H9 (cell line): ENCODE results near the gene UGT2B17. TPM values are rescaled to one million over a fixed set of nuclear protein-coding genes. Genes with fewer than 3 reads are reported as not detected.

Source experiments
- DNase-seq: peaks from one replicate; pipeline ENCODE4 v3.0.0-alpha.2; 2017
- H2AFZ ChIP-seq: one replicate; pipeline ENCODE4 v1.6.1; 2013; ENCODE audit warnings: mild to moderate bottlenecking, low read length, control low read depth, moderate library complexity
- H2AK5ac ChIP-seq: 2 replicates; pipeline ENCODE4 v1.6.1; 2013; ENCODE audit warnings: low read length, control low read depth, mixed read lengths; ENCODE audit not compliant: insufficient read length
- H2BK120ac ChIP-seq: one replicate; pipeline ENCODE4 v1.6.1; 2013; ENCODE audit warnings: low read depth, mild to moderate bottlenecking, low read length, control low read depth, inconsistent platforms; ENCODE audit not compliant: poor library complexity, severe bottlenecking
- H2BK12ac ChIP-seq: 2 replicates; pipeline ENCODE4 v1.6.1; 2013; ENCODE audit warnings: low read length, control low read depth, mixed read lengths, low read depth; ENCODE audit not compliant: insufficient read length
- H2BK15ac ChIP-seq: 2 replicates; pipeline ENCODE4 v1.6.1; 2013; ENCODE audit warnings: low read depth, low read length, control low read depth
- H2BK20ac ChIP-seq: one replicate; pipeline ENCODE4 v1.6.1; 2013; ENCODE audit warnings: low read depth, mild to moderate bottlenecking, low read length, control low read depth, inconsistent platforms; ENCODE audit not compliant: poor library complexity, severe bottlenecking
- H2BK5ac ChIP-seq: 2 replicates; pipeline ENCODE4 v1.6.1; 2013; ENCODE audit warnings: low read length, control low read depth, mixed read lengths; ENCODE audit not compliant: insufficient read length
- H3K14ac ChIP-seq: 2 replicates; pipeline ENCODE4 v1.6.1; 2013; ENCODE audit warnings: low read length, control low read depth; ENCODE audit not compliant: insufficient read depth
- H3K18ac ChIP-seq: 2 replicates; pipeline ENCODE4 v1.6.1; 2013; ENCODE audit warnings: low read depth, mild to moderate bottlenecking, mixed read lengths, low read length, control low read depth; ENCODE audit not compliant: insufficient read length
- H3K23ac ChIP-seq: 2 replicates; pipeline ENCODE4 v1.6.1; 2013; ENCODE audit warnings: low read length, control low read depth, mixed read lengths, low read depth; ENCODE audit not compliant: insufficient read length
- H3K23me2 ChIP-seq: 2 replicates; pipeline ENCODE4 v1.6.1; 2013; ENCODE audit warnings: low read depth, mild to moderate bottlenecking, mixed read lengths, low read length, control low read depth; ENCODE audit not compliant: insufficient read length, poor library complexity, severe bottlenecking
- H3K27ac ChIP-seq: 2 replicates; pipeline ENCODE4 v1.5.1; 2013; ENCODE audit warnings: low read length, control low read depth, mixed read lengths, low read depth; ENCODE audit not compliant: insufficient read length
- H3K27me3 ChIP-seq: 2 replicates; pipeline ENCODE4 v1.6.1; 2013; ENCODE audit warnings: low read length, control low read depth, inconsistent platforms; ENCODE audit not compliant: insufficient read depth
- H3K4ac ChIP-seq: 2 replicates; pipeline ENCODE4 v1.6.1; 2013; ENCODE audit warnings: low read depth, mild to moderate bottlenecking, control low read depth, inconsistent platforms, low read length, moderate library complexity
- H3K4me1 ChIP-seq: 2 replicates; pipeline ENCODE4 v1.6.1; 2013; ENCODE audit warnings: low read length, control low read depth, inconsistent platforms; ENCODE audit not compliant: insufficient read depth
- H3K4me2 ChIP-seq: 2 replicates; pipeline ENCODE4 v1.6.1; 2013; ENCODE audit warnings: low read length, control low read depth, mixed read lengths; ENCODE audit not compliant: insufficient read length, insufficient read depth
- H3K56ac ChIP-seq: 2 replicates; pipeline ENCODE4 v1.6.1; 2013; ENCODE audit warnings: low read depth, mild to moderate bottlenecking, mixed read lengths, low read length, control low read depth; ENCODE audit not compliant: insufficient read length
- H3K79me1 ChIP-seq: 2 replicates; pipeline ENCODE4 v1.6.1; 2013; ENCODE audit warnings: low read depth, mild to moderate bottlenecking, moderate library complexity, low read length, control low read depth, inconsistent platforms; ENCODE audit not compliant: insufficient read depth, poor library complexity, severe bottlenecking
- H3K79me2 ChIP-seq: 2 replicates; pipeline ENCODE4 v1.6.1; 2013; ENCODE audit warnings: low read length, control low read depth, inconsistent platforms; ENCODE audit not compliant: insufficient read depth
- H3K9ac ChIP-seq: 2 replicates; pipeline ENCODE4 v1.6.1; 2013; ENCODE audit warnings: low read length, control low read depth, mixed read lengths; ENCODE audit not compliant: insufficient read length; ENCODE audit errors: extremely low read depth
- H3K9me3 ChIP-seq: one replicate; pipeline ENCODE4 v1.6.1; 2013; ENCODE audit warnings: low read depth, low read length, inconsistent platforms; ENCODE audit not compliant: control insufficient read depth
- H3T11ph ChIP-seq: one replicate; pipeline ENCODE4 v1.6.1; 2013; ENCODE audit warnings: mild to moderate bottlenecking, low read length, control low read depth, inconsistent platforms
- H4K20me1 ChIP-seq: one replicate; pipeline ENCODE4 v1.6.1; 2013; ENCODE audit not compliant: control insufficient read depth, insufficient read length, insufficient read depth
- H4K5ac ChIP-seq: 2 replicates; pipeline ENCODE4 v1.6.1; 2013; ENCODE audit warnings: low read depth, mild to moderate bottlenecking, mixed read lengths, low read length, control low read depth; ENCODE audit not compliant: insufficient read length
- H4K8ac ChIP-seq: replicated peaks from 2 replicates; pipeline ENCODE4 v1.6.1; 2013; ENCODE audit warnings: low read length, control low read depth, mixed read lengths, low read depth; ENCODE audit not compliant: insufficient read length
- H4K91ac ChIP-seq: 2 replicates; pipeline ENCODE4 v1.6.1; 2013; ENCODE audit warnings: low read depth, mild to moderate bottlenecking, moderate library complexity, mixed read lengths, low read length, control low read depth; ENCODE audit not compliant: insufficient read length
- H3K27ac Mint-ChIP-seq, 3 experiments: 2 replicates in 2 of 3; 3 replicates in 1 of 3; pipeline ENCODE4 v1.8.0; 2020 to 2021; ENCODE audit warnings: mixed read lengths in 3 of 3, mild to moderate bottlenecking in 1 of 3, moderate library complexity in 1 of 3
- H3K27me3 Mint-ChIP-seq: 2 replicates; pipeline ENCODE4 v1.8.0; 2021; ENCODE audit warnings: low read depth, mild to moderate bottlenecking, moderate library complexity, mixed read lengths
- H3K36me3 Mint-ChIP-seq, 3 experiments: 2 replicates in 2 of 3; 3 replicates in 1 of 3; pipeline ENCODE4 v1.8.0; 2020 to 2021; ENCODE audit warnings: low read depth in 3 of 3, mixed read lengths in 3 of 3; ENCODE audit not compliant: insufficient read depth in 1 of 3
- H3K4me1 Mint-ChIP-seq, 2 experiments: 2 replicates each; pipeline ENCODE4 v1.8.0; 2020; ENCODE audit warnings: mixed read lengths in 2 of 2
- H3K4me3 Mint-ChIP-seq, 2 experiments: 2 replicates in 1 of 2; 3 replicates in 1 of 2; pipeline ENCODE4 v1.8.0; 2020 to 2021; ENCODE audit warnings: mild to moderate bottlenecking in 2 of 2, mixed read lengths in 2 of 2, moderate library complexity in 1 of 2
- H3K9me3 Mint-ChIP-seq, 2 experiments: 2 replicates in 1 of 2; 3 replicates in 1 of 2; pipeline ENCODE4 v1.8.0; 2020; ENCODE audit warnings: mild to moderate bottlenecking in 2 of 2, mixed read lengths in 2 of 2, moderate library complexity in 1 of 2
- CTCF ChIP-seq: fragments of 200-600 bp; sonication (generic); conservative IDR thresholded peaks from 3 replicates; pipeline ENCODE4 v1.8.0; 2021; ENCODE audit warnings: antibody characterized with exemption, mild to moderate bottlenecking
- WGBS: extraction: QIAGEN DNeasy Blood & Tissue Kit; methylation state at CpG from one replicate; pipeline ENCODE4 v1.1.7; 2013; ENCODE audit warnings: missing lambda C conversion rate, low lambda C conversion rate, mixed read lengths; ENCODE audit not compliant: insufficient read length; ENCODE audit errors: extremely low coverage; 5-methylcytosine and 5-hydroxymethylcytosine counted together
- total RNA-seq: library from RNA; stranded (reverse); gene quantifications from 2 replicates; pipeline ENCODE4 v1.2.1, GENCODE V29; 2021

UGT2B17 gene
- total RNA-seq, 1 experiment from 2014 or later, result not detected

DNA sequence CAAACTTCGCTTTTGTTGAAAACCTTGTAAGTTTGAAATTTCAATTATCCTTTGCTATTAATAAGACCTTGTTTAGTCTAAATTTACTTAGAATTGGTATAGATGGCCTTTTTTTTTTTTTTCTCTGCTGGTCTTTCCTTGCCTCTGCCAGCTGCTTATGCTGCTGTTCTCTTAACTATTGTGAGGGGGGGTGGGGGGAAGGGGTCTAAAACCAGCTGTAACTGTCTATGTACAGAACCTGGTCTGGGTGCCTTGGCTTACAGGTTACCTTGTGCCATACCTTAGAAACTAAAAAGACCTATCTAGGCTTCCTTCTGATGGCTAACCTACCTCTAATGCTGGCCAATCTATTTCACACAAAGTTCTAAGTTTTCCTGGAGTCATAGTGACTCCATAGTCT, 1.0 kb downstream of the UGT2B17 start:
- no peak overlapping the region for H3K4me3 Mint-ChIP-seq
- Histone ChIP-seq H3K4me1 (no peaks in the 10 kb centered on the region), H2BK12ac (no peak overlapping the region)

More for the DNA sequence above, 1.0 kb downstream of the UGT2B17 start:
- Mint-ChIP-seq H3K4me1 (no peaks in the 10 kb centered on the region), H3K9me3 (no peaks in the 10 kb centered on the region; a peak in 1 of 5 replicates), H3K27ac (no peak overlapping the region), H3K36me3 (no peaks in the 10 kb centered on the region; a peak in 3 of 7 replicates), H3K27me3 (no peaks in the 10 kb centered on the region)
- Histone ChIP-seq H2BK120ac (no peak overlapping the region), H4K91ac (no peak overlapping the region), H2AK5ac (no peak overlapping the region), H3K23me2 (no peaks in the 10 kb centered on the region), H3K27me3 (no peaks in the 10 kb centered on the region), H2BK20ac (no peak overlapping the region), H4K5ac (no peak overlapping the region), H3K27ac (no peak overlapping the region), H3K56ac (no peak overlapping the region), H4K8ac (no peak overlapping the region), H3T11ph (no peak overlapping the region), H3K18ac (no peak overlapping the region), H2AFZ (no peak overlapping the region), H4K20me1 (no peaks in the 10 kb centered on the region), H2BK5ac (no peak overlapping the region), H3K79me1 (no peaks in the 10 kb centered on the region), H3K14ac (no peak overlapping the region), H3K9ac (no peak overlapping the region), H3K9me3 (no peaks in the 10 kb centered on the region), H3K4me2 (no peak overlapping the region), H2BK15ac (no peak overlapping the region), H3K79me2 (no peaks in the 10 kb centered on the region), H3K4ac (no peak overlapping the region), H3K23ac (no peak overlapping the region)
- TF ChIP-seq CTCF, result no peak
- no peak for DNase-seq
- WGBS, result no CpG with 5 or more reads among the region's 1 CpG
